Amniotic stem cell (primary cell): ENCODE data around the gene GTPBP4.
"Not testable (repeated sequence)": the region's sequence is repeated elsewhere in the genome, so short reads cannot be mapped to it uniquely, and the experiment has no call there.

Experiments
- DNase-seq: peaks from one replicate; lab custom pipeline; 2025; lab: John Stamatoyannopoulos, UW

Gene GTPBP4

GRCh38 chr10:1025683-1026082 lies 37.4 kb downstream of the GTPBP4 start, which contains the start of gene IDI2:
TSS of gene IDI2 (minus strand) at chr10:1025859. CDS start at chr10:1024723, 1,136 bp downstream.
- no peak for DNase-seq

- DNase-seq = no peak
Measured at GRCh38 chr10:1026578-1026977, 38.3 kb downstream of the GTPBP4 start.

GRCh38 chr10:1029838-1030237 lies 41.6 kb downstream of the GTPBP4 start:
- DNase-seq = no peak

- DNase-seq = no peak
Measured at GRCh38 chr10:1033601-1034000, 45.4 kb downstream of the GTPBP4 start.

- DNase-seq = no peak
Measured at GRCh38 chr10:1034758-1035157, 46.5 kb downstream of the GTPBP4 start.

- DNase-seq = no peak
Measured at GRCh38 chr10:1035201-1035600, 47.0 kb downstream of the GTPBP4 start.

- DNase-seq = no peak
Measured at GRCh38 chr10:1036341-1036791, 48.1 kb downstream of the GTPBP4 start.

- no peak for DNase-seq
Measured at GRCh38 chr10:1037098-1037497, 48.9 kb downstream of the GTPBP4 start.

- not testable (repeated sequence) for DNase-seq
Measured at GRCh38 chr10:1038769-1039168, 50.5 kb downstream of the GTPBP4 start.

- no peak for DNase-seq
Measured at GRCh38 chr10:1040133-1040532, 51.9 kb downstream of the GTPBP4 start.

- no peak for DNase-seq
Measured at GRCh38 chr10:1041514-1041913, 53.3 kb downstream of the GTPBP4 start.

GRCh38 chr10:1043532-1043995 lies 55.3 kb downstream of the GTPBP4 start:
- no peak for DNase-seq

GRCh38 chr10:1044146-1044545 lies 55.9 kb downstream of the GTPBP4 start:
- DNase-seq = no peak

GRCh38 chr10:1044964-1045363 lies 56.7 kb downstream of the GTPBP4 start:
- no peak for DNase-seq

- DNase-seq = no peak
Measured at GRCh38 chr10:1045415-1045814, 57.2 kb downstream of the GTPBP4 start.

- DNase-seq = no peak
Measured at GRCh38 chr10:1047937-1048336, 59.7 kb downstream of the GTPBP4 start.

GRCh38 chr10:1048349-1048731 lies 60.1 kb downstream of the GTPBP4 start:
- DNase-seq = no peak

- DNase-seq = peak; percentile 95
Measured at GRCh38 chr10:1048732-1049424, 60.6 kb downstream of the GTPBP4 start, which contains the start of gene IDI1. TSS of gene IDI1 (minus strand) at chr10:1049119. CDS start at chr10:1049003, 116 bp downstream.

- DNase-seq = no peak
Measured at GRCh38 chr10:1049425-1049958, 61.3 kb downstream of the GTPBP4 start.

GRCh38 chr10:1050145-1050544 lies 61.9 kb downstream of the GTPBP4 start:
- DNase-seq = no peak

- no peak for DNase-seq
Measured at GRCh38 chr10:1050554-1050953, 62.3 kb downstream of the GTPBP4 start.

GRCh38 chr10:1054684-1055083 lies 66.5 kb downstream of the GTPBP4 start:
- DNase-seq = no peak

GRCh38 chr10:1056326-1057105 lies 68.3 kb downstream of the GTPBP4 start, which contains the start of gene WDR37:
TSS of gene WDR37 (plus strand) at chr10:1056385. CDS start at chr10:1072156, 15,771 bp downstream.
- DNase-seq = peak; percentile 79
